Neural progenitor cell (in vitro differentiated cells): ENCODE measurements around the gene SLC10A3. TPM values are rescaled to one million over a fixed set of nuclear protein-coding genes. Genes with fewer than 3 reads are reported as not detected.

Source experiments
- DNase-seq: peaks from one replicate; pipeline ENCODE4 v3.0.0-alpha.2; 2016; ENCODE audit warnings: low spot score
- H2AFZ ChIP-seq: fragments of 200-600 bp; sonication (generic); replicated peaks from 2 replicates; pipeline ENCODE4 v1.6.1; 2016; ENCODE audit warnings: antibody characterized with exemption
- H3F3A ChIP-seq: fragments of 200-600 bp; sonication (generic); 2 replicates; pipeline ENCODE4 v1.6.1; 2016; ENCODE audit warnings: antibody characterized with exemption, low read depth
- H3K27ac ChIP-seq: fragments of 200-600 bp; sonication (generic); 2 replicates; pipeline ENCODE4 v1.5.1; 2016; ENCODE audit warnings: mild to moderate bottlenecking
- H3K27me3 ChIP-seq: fragments of 200-600 bp; sonication (generic); 2 replicates; pipeline ENCODE4 v1.6.1; 2016; ENCODE audit warnings: mild to moderate bottlenecking, moderate library complexity
- H3K36me3 ChIP-seq: fragments of 200-600 bp; sonication (generic); 2 replicates; pipeline ENCODE4 v1.5.1; 2016
- H3K4me1 ChIP-seq: fragments of 200-600 bp; sonication (generic); 2 replicates; pipeline ENCODE4 v1.6.1; 2016; ENCODE audit warnings: mixed run types
- H3K4me2 ChIP-seq: fragments of 200-600 bp; sonication (generic); 2 replicates; pipeline ENCODE4 v1.6.1; 2016
- H3K4me3 ChIP-seq: fragments of 200-600 bp; sonication (generic); 2 replicates; pipeline ENCODE4 v1.5.1; 2016
- H3K79me2 ChIP-seq: fragments of 200-600 bp; sonication (generic); 2 replicates; pipeline ENCODE4 v1.6.1; 2016; ENCODE audit warnings: low read depth
- H3K9ac ChIP-seq: fragments of 200-600 bp; sonication (generic); 2 replicates; pipeline ENCODE4 v1.6.1; 2016
- H3K9me3 ChIP-seq: fragments of 200-600 bp; sonication (generic); 2 replicates; pipeline ENCODE4 v1.5.1; 2016; ENCODE audit warnings: low read depth
- H4K20me1 ChIP-seq: fragments of 200-600 bp; sonication (generic); 2 replicates; pipeline ENCODE4 v1.6.1; 2016; ENCODE audit warnings: low read depth
- H3K27ac Mint-ChIP-seq: 3 replicates; pipeline ENCODE4 v1.8.0; 2021; ENCODE audit warnings: mixed read lengths
- H3K27me3 Mint-ChIP-seq: 2 replicates; pipeline ENCODE4 v1.8.0; 2022; ENCODE audit warnings: low read depth, mild to moderate bottlenecking, inconsistent platforms, moderate library complexity, mixed read lengths; ENCODE audit not compliant: insufficient read depth
- H3K36me3 Mint-ChIP-seq: 3 replicates; pipeline ENCODE4 v1.8.0; 2021; ENCODE audit warnings: mixed read lengths
- H3K4me1 Mint-ChIP-seq: 3 replicates; pipeline ENCODE4 v1.8.0; 2021; ENCODE audit warnings: mixed read lengths
- H3K4me3 Mint-ChIP-seq: 3 replicates; pipeline ENCODE4 v1.8.0; 2021; ENCODE audit warnings: mild to moderate bottlenecking, moderate library complexity, mixed read lengths
- H3K9me3 Mint-ChIP-seq: 3 replicates; pipeline ENCODE4 v1.8.0; 2020; ENCODE audit warnings: mixed read lengths
- CTCF ChIP-seq: fragments of 200-600 bp; sonication (generic); IDR thresholded peaks from 2 replicates; pipeline ENCODE4 v1.5.1; 2017; ENCODE audit warnings: antibody characterized with exemption, mild to moderate bottlenecking
- EZH2 ChIP-seq: fragments of 200-600 bp; sonication (generic); IDR thresholded peaks from 2 replicates; pipeline ENCODE4 v1.6.1; 2017; ENCODE audit warnings: antibody characterized with exemption, mild to moderate bottlenecking, moderate library complexity
- EZH2phosphoT487 ChIP-seq: fragments of 200-600 bp; sonication (generic); IDR thresholded peaks from 2 replicates; pipeline ENCODE4 v1.6.1; 2017; ENCODE audit warnings: antibody characterized with exemption
- total RNA-seq: library from RNA; depleted of rRNA; stranded (reverse); fragments of >200 nt; gene quantifications from 2 replicates; pipeline ENCODE4 v1.2.3, GENCODE V29; 2015; ENCODE audit warnings: low replicate concordance

The SLC10A3 gene
- total RNA-seq, 1 donor from 2014 or later, result 3.5 TPM

- Mint-ChIP-seq H3K27me3 (no peaks in the 10 kb centered on the region), H3K4me1 (no peaks in the 10 kb centered on the region), H3K9me3 (peaks cover 11% of the 10 kb centered on the region), H3K27ac (no peak overlapping the region), H3K4me3 (no peak overlapping the region), H3K36me3 (peaks cover 6% of the 10 kb centered on the region)
- H3K79me2 ChIP-seq, result no peaks in the 10 kb centered on the region
- H3F3A ChIP-seq, result no peaks in the 10 kb centered on the region
- H3K36me3 ChIP-seq, result no peaks in the 10 kb centered on the region
- TF ChIP-seq EZH2 (no peak), EZH2phosphoT487 (no peak), CTCF (no peak)
- H2AFZ ChIP-seq, result no peak overlapping the region
- H3K27ac ChIP-seq, result no peak overlapping the region
- H4K20me1 ChIP-seq, result no peaks in the 10 kb centered on the region
- H3K27me3 ChIP-seq, result no peaks in the 10 kb centered on the region
- DNase-seq, result no peak
- no peaks in the 10 kb centered on the region for H3K4me1 ChIP-seq
- no peak overlapping the region for H3K4me3 ChIP-seq
- H3K4me2 ChIP-seq, result no peak overlapping the region
- H3K9me3 ChIP-seq, result no peaks in the 10 kb centered on the region
- H3K9ac ChIP-seq, result no peak overlapping the region
Observed at GRCh38 chrX:154467556-154467955, 22.9 kb downstream of the SLC10A3 start.

GRCh38 chrX:154466907-154467306 lies 23.5 kb downstream of the SLC10A3 start:
- H3K9me3 ChIP-seq, result no peaks in the 10 kb centered on the region
- Mint-ChIP-seq H3K27ac (no peak overlapping the region), H3K9me3 (peaks cover 12% of the 10 kb centered on the region), H3K4me1 (no peaks in the 10 kb centered on the region), H3K36me3 (peaks cover 6% of the 10 kb centered on the region), H3K27me3 (no peaks in the 10 kb centered on the region), H3K4me3 (no peak overlapping the region)
- no peaks in the 10 kb centered on the region for H3K36me3 ChIP-seq
- no peak overlapping the region for H2AFZ ChIP-seq
- H3K4me2 ChIP-seq, result no peak overlapping the region
- H3K4me1 ChIP-seq, result no peaks in the 10 kb centered on the region
- TF ChIP-seq CTCF, result no peak
- TF ChIP-seq EZH2, result no peak
- TF ChIP-seq EZH2phosphoT487, result no peak
- H3K4me3 ChIP-seq, result no peak overlapping the region
- H4K20me1 ChIP-seq, result no peaks in the 10 kb centered on the region
- no peak overlapping the region for H3K27ac ChIP-seq
- H3K27me3 ChIP-seq, result no peaks in the 10 kb centered on the region
- H3K9ac ChIP-seq, result no peak overlapping the region
- DNase-seq, result no peak
- no peaks in the 10 kb centered on the region for H3F3A ChIP-seq
- H3K79me2 ChIP-seq, result no peaks in the 10 kb centered on the region

GRCh38 chrX:154466036-154466435 lies 24.4 kb downstream of the SLC10A3 start:
- Histone ChIP-seq H2AFZ (no peak overlapping the region), H3K9me3 (no peaks in the 10 kb centered on the region), H3K36me3 (no peaks in the 10 kb centered on the region), H3K27ac (no peak overlapping the region), H3K4me2 (no peak overlapping the region), H3K27me3 (no peaks in the 10 kb centered on the region), H3K4me3 (no peak overlapping the region), H3K79me2 (no peaks in the 10 kb centered on the region), H3K9ac (no peak overlapping the region), H3K4me1 (no peaks in the 10 kb centered on the region), H4K20me1 (no peaks in the 10 kb centered on the region), H3F3A (no peaks in the 10 kb centered on the region)
- Mint-ChIP-seq H3K27me3 (peaks cover 3% of the 10 kb centered on the region), H3K36me3 (peaks cover 7% of the 10 kb centered on the region), H3K4me3 (no peak overlapping the region), H3K4me1 (no peaks in the 10 kb centered on the region), H3K27ac (no peak overlapping the region), H3K9me3 (peaks cover 14% of the 10 kb centered on the region)
- DNase-seq, result no peak
- TF ChIP-seq EZH2phosphoT487 (no peak), EZH2 (no peak), CTCF (no peak)
